HEK293 (cell line): ENCODE measurements around the gene SERTAD1.

Source experiments
- BCL11A ChIP-seq: fragments of 450-650 bp; formaldehyde crosslinking; IDR thresholded peaks from 2 replicates; pipeline ENCODE4 v1.5.1; 2016; ENCODE audit warnings: low read depth, missing biosample characterization, missing genetic modification characterization
- KLF16 ChIP-seq: fragments of 450-650 bp; formaldehyde crosslinking; IDR thresholded peaks from 2 replicates; pipeline ENCODE4 v1.5.1; 2017; ENCODE audit warnings: missing biosample characterization, missing genetic modification characterization
- MZF1 ChIP-seq: fragments of 450-650 bp; formaldehyde crosslinking; IDR thresholded peaks from 2 replicates; pipeline ENCODE4 v1.5.1; 2017; ENCODE audit warnings: missing biosample characterization, missing genetic modification characterization, borderline replicate concordance
- REPIN1 ChIP-seq: fragments of 450-650 bp; formaldehyde crosslinking; IDR thresholded peaks from 2 replicates; pipeline ENCODE4 v1.5.1; 2017; ENCODE audit warnings: missing biosample characterization, missing genetic modification characterization, low read depth
- SP7 ChIP-seq: fragments of 450-650 bp; formaldehyde crosslinking; IDR thresholded peaks from 2 replicates; pipeline ENCODE4 v1.5.1; 2016; ENCODE audit warnings: missing biosample characterization, missing genetic modification characterization
- ZBTB8A ChIP-seq: fragments of 450-650 bp; formaldehyde crosslinking; IDR thresholded peaks from 2 replicates; pipeline ENCODE4 v1.5.1; 2016; ENCODE audit warnings: missing biosample characterization, missing genetic modification characterization
- ZFP69B ChIP-seq: fragments of 450-650 bp; formaldehyde crosslinking; IDR thresholded peaks from 2 replicates; pipeline ENCODE4 v1.5.1; 2016; ENCODE audit warnings: missing biosample characterization, missing genetic modification characterization
- ZNF223 ChIP-seq: fragments of 450-650 bp; formaldehyde crosslinking; IDR thresholded peaks from 2 replicates; pipeline ENCODE4 v1.5.1; 2016; ENCODE audit warnings: missing biosample characterization, missing genetic modification characterization
- ZNF76 ChIP-seq: fragments of 450-650 bp; formaldehyde crosslinking; IDR thresholded peaks from 2 replicates; pipeline ENCODE4; 2016; ENCODE audit warnings: low read depth, missing biosample characterization, missing genetic modification characterization, borderline replicate concordance
- ZNF791 ChIP-seq: fragments of 450-650 bp; formaldehyde crosslinking; IDR thresholded peaks from 2 replicates; pipeline ENCODE4 v1.5.1; 2016; ENCODE audit warnings: missing biosample characterization, missing genetic modification characterization
- ZNF792 ChIP-seq: fragments of 450-650 bp; formaldehyde crosslinking; IDR thresholded peaks from 2 replicates; pipeline ENCODE4 v1.5.1; 2016; ENCODE audit warnings: missing biosample characterization, missing genetic modification characterization
- ZSCAN23 ChIP-seq: fragments of 450-650 bp; formaldehyde crosslinking; IDR thresholded peaks from 2 replicates; pipeline ENCODE4 v1.5.1; 2016; ENCODE audit warnings: missing biosample characterization, missing genetic modification characterization
- ZXDB ChIP-seq: fragments of 450-650 bp; formaldehyde crosslinking; IDR thresholded peaks from 2 replicates; pipeline ENCODE4 v1.5.1; 2016; ENCODE audit warnings: missing biosample characterization, missing genetic modification characterization
- TF ChIP-seq, protein P1 (sequence below): fragments of 450-650 bp; formaldehyde crosslinking; IDR thresholded peaks from 2 replicates; pipeline ENCODE4 v1.5.1; 2016; ENCODE audit warnings: missing biosample characterization, missing genetic modification characterization
- TF ChIP-seq, protein P2 (sequence below): fragments of 450-650 bp; IDR thresholded peaks from 2 replicates; pipeline ENCODE4 v1.5.1; 2018; ENCODE audit warnings: missing biosample characterization, mild to moderate bottlenecking, missing genetic modification characterization
- TF ChIP-seq, protein P3 (sequence below): fragments of 450-650 bp; formaldehyde crosslinking; IDR thresholded peaks from 2 replicates; pipeline ENCODE4 v1.5.1; 2016; ENCODE audit warnings: missing biosample characterization, missing genetic modification characterization
- TF ChIP-seq, protein P4 (sequence below): fragments of 450-650 bp; formaldehyde crosslinking; IDR thresholded peaks from 2 replicates; pipeline ENCODE4 v1.5.1; 2016; ENCODE audit warnings: missing biosample characterization, missing genetic modification characterization, borderline replicate concordance
- TF ChIP-seq, protein P5 (sequence below): fragments of 450-650 bp; formaldehyde crosslinking; IDR thresholded peaks from 2 replicates; pipeline ENCODE4 v1.5.1; 2016; ENCODE audit warnings: missing biosample characterization, missing genetic modification characterization, borderline replicate concordance
- TF ChIP-seq, protein P6 (sequence below): fragments of 450-650 bp; formaldehyde crosslinking; IDR thresholded peaks from 2 replicates; pipeline ENCODE4 v1.5.1; 2017; ENCODE audit warnings: missing biosample characterization, missing genetic modification characterization

Gene SERTAD1

DNA sequence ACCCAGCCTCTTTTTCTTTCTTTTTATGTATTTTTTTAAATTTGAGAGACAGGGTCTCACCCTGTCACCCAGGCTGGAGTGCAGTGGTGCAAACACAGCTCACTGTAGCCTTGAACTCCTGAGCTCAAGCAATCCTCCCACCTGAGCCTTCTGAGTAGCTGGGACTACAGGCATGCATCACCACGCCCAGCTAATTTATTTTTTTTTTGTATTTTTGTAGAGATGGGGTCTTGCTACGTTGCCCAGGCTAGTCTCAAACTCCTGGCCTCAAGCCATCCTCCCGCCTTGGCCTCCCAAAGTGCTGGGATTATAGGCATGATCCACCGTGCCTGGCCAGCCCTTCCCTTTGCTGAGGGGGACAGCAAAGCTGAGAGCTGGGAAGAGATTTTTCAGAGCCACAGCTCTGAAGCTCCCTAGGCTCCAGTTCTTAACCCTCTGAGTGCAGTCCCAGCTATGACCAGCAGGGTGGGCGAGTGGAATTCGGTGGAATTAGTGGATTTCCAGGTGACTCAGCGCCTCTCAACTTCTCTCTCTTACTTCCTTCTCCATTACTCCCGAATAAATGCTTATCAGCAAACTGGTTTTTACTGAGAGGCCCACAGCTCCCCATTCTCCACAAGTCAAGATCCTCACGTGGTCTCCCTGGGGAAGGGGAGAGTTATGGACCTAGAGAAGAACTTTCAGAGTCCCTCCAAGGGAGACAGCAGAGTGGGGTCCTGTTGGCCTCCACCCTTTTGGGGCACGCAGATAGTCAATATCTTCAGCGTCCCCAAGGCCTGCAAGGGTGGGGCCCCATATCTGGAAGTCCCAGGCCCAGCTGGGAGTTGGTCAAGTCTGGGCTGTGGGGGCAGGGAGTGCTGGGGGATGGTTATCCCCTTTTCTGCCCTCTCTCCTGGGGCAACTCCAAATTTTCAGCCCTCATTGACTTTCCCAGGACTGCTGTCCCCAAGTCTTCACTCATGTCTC, 38.5 kb upstream of the SERTAD1 start (continued):
- TF ChIP-seq, protein P1, sequence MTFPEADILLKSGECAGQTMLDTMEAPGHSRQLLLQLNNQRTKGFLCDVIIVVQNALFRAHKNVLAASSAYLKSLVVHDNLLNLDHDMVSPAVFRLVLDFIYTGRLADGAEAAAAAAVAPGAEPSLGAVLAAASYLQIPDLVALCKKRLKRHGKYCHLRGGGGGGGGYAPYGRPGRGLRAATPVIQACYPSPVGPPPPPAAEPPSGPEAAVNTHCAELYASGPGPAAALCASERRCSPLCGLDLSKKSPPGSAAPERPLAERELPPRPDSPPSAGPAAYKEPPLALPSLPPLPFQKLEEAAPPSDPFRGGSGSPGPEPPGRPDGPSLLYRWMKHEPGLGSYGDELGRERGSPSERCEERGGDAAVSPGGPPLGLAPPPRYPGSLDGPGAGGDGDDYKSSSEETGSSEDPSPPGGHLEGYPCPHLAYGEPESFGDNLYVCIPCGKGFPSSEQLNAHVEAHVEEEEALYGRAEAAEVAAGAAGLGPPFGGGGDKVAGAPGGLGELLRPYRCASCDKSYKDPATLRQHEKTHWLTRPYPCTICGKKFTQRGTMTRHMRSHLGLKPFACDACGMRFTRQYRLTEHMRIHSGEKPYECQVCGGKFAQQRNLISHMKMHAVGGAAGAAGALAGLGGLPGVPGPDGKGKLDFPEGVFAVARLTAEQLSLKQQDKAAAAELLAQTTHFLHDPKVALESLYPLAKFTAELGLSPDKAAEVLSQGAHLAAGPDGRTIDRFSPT (tag by site-specific recombination): 0 out of 2 replicates have a peak, but pooled peaks have one; percentile 10
- TF ChIP-seq, protein P2, sequence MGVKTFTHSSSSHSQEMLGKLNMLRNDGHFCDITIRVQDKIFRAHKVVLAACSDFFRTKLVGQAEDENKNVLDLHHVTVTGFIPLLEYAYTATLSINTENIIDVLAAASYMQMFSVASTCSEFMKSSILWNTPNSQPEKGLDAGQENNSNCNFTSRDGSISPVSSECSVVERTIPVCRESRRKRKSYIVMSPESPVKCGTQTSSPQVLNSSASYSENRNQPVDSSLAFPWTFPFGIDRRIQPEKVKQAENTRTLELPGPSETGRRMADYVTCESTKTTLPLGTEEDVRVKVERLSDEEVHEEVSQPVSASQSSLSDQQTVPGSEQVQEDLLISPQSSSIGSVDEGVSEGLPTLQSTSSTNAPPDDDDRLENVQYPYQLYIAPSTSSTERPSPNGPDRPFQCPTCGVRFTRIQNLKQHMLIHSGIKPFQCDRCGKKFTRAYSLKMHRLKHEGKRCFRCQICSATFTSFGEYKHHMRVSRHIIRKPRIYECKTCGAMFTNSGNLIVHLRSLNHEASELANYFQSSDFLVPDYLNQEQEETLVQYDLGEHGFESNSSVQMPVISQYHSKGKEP: 0 out of 2 replicates have a peak, but pooled peaks have one; percentile 24
- 0 out of 2 replicates have a peak, but pooled peaks have one; percentile 27 for TF ChIP-seq BCL11A (tag by site-specific recombination)
- TF ChIP-seq ZSCAN23 (tag by site-specific recombination): no peak
- TF ChIP-seq, protein P3, sequence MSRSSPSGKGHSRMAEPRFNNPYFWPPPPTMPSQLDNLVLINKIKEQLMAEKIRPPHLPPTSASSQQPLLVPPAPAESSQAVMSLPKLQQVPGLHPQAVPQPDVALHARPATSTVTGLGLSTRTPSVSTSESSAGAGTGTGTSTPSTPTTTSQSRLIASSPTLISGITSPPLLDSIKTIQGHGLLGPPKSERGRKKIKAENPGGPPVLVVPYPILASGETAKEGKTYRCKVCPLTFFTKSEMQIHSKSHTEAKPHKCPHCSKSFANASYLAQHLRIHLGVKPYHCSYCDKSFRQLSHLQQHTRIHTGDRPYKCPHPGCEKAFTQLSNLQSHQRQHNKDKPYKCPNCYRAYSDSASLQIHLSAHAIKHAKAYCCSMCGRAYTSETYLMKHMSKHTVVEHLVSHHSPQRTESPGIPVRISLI: peak; percentile 43; the same call in 1 of the 2 replicates
- no peak for TF ChIP-seq ZNF792 (tag by site-specific recombination)
- peak; percentile 86 for TF ChIP-seq ZBTB8A (tag by site-specific recombination)
- TF ChIP-seq ZFP69B (tag by site-specific recombination): peak; percentile 43
- peak; percentile 17; the same call in 1 of the 2 replicates for TF ChIP-seq REPIN1 (tag by site-specific recombination)
- TF ChIP-seq, protein P4, sequence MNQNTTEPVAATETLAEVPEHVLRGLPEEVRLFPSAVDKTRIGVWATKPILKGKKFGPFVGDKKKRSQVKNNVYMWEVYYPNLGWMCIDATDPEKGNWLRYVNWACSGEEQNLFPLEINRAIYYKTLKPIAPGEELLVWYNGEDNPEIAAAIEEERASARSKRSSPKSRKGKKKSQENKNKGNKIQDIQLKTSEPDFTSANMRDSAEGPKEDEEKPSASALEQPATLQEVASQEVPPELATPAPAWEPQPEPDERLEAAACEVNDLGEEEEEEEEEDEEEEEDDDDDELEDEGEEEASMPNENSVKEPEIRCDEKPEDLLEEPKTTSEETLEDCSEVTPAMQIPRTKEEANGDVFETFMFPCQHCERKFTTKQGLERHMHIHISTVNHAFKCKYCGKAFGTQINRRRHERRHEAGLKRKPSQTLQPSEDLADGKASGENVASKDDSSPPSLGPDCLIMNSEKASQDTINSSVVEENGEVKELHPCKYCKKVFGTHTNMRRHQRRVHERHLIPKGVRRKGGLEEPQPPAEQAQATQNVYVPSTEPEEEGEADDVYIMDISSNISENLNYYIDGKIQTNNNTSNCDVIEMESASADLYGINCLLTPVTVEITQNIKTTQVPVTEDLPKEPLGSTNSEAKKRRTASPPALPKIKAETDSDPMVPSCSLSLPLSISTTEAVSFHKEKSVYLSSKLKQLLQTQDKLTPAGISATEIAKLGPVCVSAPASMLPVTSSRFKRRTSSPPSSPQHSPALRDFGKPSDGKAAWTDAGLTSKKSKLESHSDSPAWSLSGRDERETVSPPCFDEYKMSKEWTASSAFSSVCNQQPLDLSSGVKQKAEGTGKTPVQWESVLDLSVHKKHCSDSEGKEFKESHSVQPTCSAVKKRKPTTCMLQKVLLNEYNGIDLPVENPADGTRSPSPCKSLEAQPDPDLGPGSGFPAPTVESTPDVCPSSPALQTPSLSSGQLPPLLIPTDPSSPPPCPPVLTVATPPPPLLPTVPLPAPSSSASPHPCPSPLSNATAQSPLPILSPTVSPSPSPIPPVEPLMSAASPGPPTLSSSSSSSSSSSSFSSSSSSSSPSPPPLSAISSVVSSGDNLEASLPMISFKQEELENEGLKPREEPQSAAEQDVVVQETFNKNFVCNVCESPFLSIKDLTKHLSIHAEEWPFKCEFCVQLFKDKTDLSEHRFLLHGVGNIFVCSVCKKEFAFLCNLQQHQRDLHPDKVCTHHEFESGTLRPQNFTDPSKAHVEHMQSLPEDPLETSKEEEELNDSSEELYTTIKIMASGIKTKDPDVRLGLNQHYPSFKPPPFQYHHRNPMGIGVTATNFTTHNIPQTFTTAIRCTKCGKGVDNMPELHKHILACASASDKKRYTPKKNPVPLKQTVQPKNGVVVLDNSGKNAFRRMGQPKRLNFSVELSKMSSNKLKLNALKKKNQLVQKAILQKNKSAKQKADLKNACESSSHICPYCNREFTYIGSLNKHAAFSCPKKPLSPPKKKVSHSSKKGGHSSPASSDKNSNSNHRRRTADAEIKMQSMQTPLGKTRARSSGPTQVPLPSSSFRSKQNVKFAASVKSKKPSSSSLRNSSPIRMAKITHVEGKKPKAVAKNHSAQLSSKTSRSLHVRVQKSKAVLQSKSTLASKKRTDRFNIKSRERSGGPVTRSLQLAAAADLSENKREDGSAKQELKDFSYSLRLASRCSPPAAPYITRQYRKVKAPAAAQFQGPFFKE: 0 out of 2 replicates have a peak, but pooled peaks have one; percentile 23
- no peak for TF ChIP-seq ZNF791
- peak; percentile 60; the same call in 1 of the 2 replicates for TF ChIP-seq KLF16
- peak; percentile 88 for TF ChIP-seq MZF1
- peak; percentile 46; the same call in 1 of the 2 replicates for TF ChIP-seq ZNF76 (tag by site-specific recombination)
- peak; percentile 50; the same call in 1 of the 2 replicates for TF ChIP-seq ZXDB (tag by site-specific recombination)
- TF ChIP-seq ZNF223 (tag by site-specific recombination): no peak
- peak; percentile 86 for TF ChIP-seq SP7 (tag by site-specific recombination)
- TF ChIP-seq, protein P5, sequence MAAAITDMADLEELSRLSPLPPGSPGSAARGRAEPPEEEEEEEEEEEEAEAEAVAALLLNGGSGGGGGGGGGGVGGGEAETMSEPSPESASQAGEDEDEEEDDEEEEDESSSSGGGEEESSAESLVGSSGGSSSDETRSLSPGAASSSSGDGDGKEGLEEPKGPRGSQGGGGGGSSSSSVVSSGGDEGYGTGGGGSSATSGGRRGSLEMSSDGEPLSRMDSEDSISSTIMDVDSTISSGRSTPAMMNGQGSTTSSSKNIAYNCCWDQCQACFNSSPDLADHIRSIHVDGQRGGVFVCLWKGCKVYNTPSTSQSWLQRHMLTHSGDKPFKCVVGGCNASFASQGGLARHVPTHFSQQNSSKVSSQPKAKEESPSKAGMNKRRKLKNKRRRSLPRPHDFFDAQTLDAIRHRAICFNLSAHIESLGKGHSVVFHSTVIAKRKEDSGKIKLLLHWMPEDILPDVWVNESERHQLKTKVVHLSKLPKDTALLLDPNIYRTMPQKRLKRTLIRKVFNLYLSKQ (tag by site-specific recombination): no peak
- TF ChIP-seq, protein P6, sequence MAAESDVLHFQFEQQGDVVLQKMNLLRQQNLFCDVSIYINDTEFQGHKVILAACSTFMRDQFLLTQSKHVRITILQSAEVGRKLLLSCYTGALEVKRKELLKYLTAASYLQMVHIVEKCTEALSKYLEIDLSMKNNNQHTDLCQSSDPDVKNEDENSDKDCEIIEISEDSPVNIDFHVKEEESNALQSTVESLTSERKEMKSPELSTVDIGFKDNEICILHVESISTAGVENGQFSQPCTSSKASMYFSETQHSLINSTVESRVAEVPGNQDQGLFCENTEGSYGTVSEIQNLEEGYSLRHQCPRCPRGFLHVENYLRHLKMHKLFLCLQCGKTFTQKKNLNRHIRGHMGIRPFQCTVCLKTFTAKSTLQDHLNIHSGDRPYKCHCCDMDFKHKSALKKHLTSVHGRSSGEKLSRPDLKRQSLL (tag by site-specific recombination): peak; percentile 72; the same call in 1 of the 2 replicates
